HepG2 (cell line): ENCODE results near the gene MAPK10.

Source experiments
- EZH2 ChIP-seq: conservative IDR thresholded peaks from 2 replicates; pipeline ENCODE4 v1.6.1; 2012; ENCODE audit warnings: mild to moderate bottlenecking, low read depth, low read length, moderate library complexity
- HNF4A ChIP-seq: sonication (generic); formaldehyde crosslinking; IDR thresholded peaks from 2 replicates; pipeline ENCODE4 v1.4.0; 2020; ENCODE audit warnings: missing genetic modification reagents
- MAFF ChIP-seq: IDR thresholded peaks from 2 replicates; pipeline ENCODE4 v1.6.1; 2011; ENCODE audit warnings: low read depth, low read length, improper control_type of control experiment
- NFKBIZ ChIP-seq: IDR thresholded peaks from 2 replicates; pipeline ENCODE4 v1.6.1; 2018; ENCODE audit warnings: missing genetic modification reagents, missing compliant biosample characterization
- NR2C2 ChIP-seq: sonication (generic); formaldehyde crosslinking; IDR thresholded peaks from 2 replicates; pipeline ENCODE4 v1.4.0; 2020; ENCODE audit warnings: missing genetic modification reagents, mild to moderate bottlenecking, moderate library complexity, borderline replicate concordance
- POLR2A ChIP-seq, 2 experiments: IDR thresholded peaks; 2 replicates each; pipeline ENCODE4 v1.6.1; 2011; ENCODE audit warnings: low read depth in 2 of 2, low read length in 2 of 2, mild to moderate bottlenecking in 1 of 2, moderate library complexity in 1 of 2; ENCODE audit not compliant: insufficient read depth in 1 of 2
- SNRNP70 ChIP-seq: fragments of 200-400 bp; formaldehyde crosslinking; IDR thresholded peaks from 2 replicates; pipeline ENCODE4 v1.6.1; 2017; ENCODE audit warnings: mild to moderate bottlenecking, low read depth, low read length, moderate library complexity
- ZBTB2 ChIP-seq: sonication (generic); formaldehyde crosslinking; IDR thresholded peaks from 2 replicates; pipeline ENCODE4 v1.8.0; 2022; ENCODE audit warnings: low read depth, missing genetic modification reagents
- ZBTB33 ChIP-seq: sonication (generic); formaldehyde crosslinking; IDR thresholded peaks from 2 replicates; pipeline ENCODE4 v1.4.0; 2020; ENCODE audit warnings: missing genetic modification reagents
- ZNF747 ChIP-seq: sonication (generic); formaldehyde crosslinking; IDR thresholded peaks from 2 replicates; pipeline ENCODE4 v1.8.1; 2023; ENCODE audit warnings: missing genetic modification reagents, mild to moderate bottlenecking, borderline replicate concordance
- TF ChIP-seq, protein P1 (sequence below): IDR thresholded peaks from 2 replicates; pipeline ENCODE4 v1.6.1; 2016; ENCODE audit warnings: control low read depth
- TF ChIP-seq, protein P2 (sequence below): sonication (generic); formaldehyde crosslinking; IDR thresholded peaks from 2 replicates; pipeline ENCODE4 v1.5.0; 2020; ENCODE audit warnings: mild to moderate bottlenecking, missing genetic modification reagents, moderate library complexity
- TF ChIP-seq, protein P3 (sequence below): sonication (generic); formaldehyde crosslinking; IDR thresholded peaks from 2 replicates; pipeline ENCODE4 v1.4.0; 2020; ENCODE audit warnings: mild to moderate bottlenecking, missing genetic modification reagents

- TF ChIP-seq, protein P1, sequence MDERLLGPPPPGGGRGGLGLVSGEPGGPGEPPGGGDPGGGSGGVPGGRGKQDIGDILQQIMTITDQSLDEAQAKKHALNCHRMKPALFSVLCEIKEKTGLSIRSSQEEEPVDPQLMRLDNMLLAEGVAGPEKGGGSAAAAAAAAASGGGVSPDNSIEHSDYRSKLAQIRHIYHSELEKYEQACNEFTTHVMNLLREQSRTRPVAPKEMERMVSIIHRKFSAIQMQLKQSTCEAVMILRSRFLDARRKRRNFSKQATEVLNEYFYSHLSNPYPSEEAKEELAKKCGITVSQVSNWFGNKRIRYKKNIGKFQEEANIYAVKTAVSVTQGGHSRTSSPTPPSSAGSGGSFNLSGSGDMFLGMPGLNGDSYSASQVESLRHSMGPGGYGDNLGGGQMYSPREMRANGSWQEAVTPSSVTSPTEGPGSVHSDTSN (CRISPR knock-in tag) = no peak
- no peak for TF ChIP-seq EZH2
- TF ChIP-seq, protein P2, sequence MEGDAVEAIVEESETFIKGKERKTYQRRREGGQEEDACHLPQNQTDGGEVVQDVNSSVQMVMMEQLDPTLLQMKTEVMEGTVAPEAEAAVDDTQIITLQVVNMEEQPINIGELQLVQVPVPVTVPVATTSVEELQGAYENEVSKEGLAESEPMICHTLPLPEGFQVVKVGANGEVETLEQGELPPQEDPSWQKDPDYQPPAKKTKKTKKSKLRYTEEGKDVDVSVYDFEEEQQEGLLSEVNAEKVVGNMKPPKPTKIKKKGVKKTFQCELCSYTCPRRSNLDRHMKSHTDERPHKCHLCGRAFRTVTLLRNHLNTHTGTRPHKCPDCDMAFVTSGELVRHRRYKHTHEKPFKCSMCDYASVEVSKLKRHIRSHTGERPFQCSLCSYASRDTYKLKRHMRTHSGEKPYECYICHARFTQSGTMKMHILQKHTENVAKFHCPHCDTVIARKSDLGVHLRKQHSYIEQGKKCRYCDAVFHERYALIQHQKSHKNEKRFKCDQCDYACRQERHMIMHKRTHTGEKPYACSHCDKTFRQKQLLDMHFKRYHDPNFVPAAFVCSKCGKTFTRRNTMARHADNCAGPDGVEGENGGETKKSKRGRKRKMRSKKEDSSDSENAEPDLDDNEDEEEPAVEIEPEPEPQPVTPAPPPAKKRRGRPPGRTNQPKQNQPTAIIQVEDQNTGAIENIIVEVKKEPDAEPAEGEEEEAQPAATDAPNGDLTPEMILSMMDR (CRISPR knock-in tag) = peak; percentile 60
- no peak for TF ChIP-seq NFKBIZ (CRISPR knock-in tag)
- TF ChIP-seq NR2C2 (CRISPR knock-in tag) = no peak
- TF ChIP-seq POLR2A (IDR thresholded peaks at IDR 0.05; ENCODE audit: insufficient read depth in 1 of 2, low read depth in 2 of 2, low read length in 2 of 2) = no peak
- no peak for TF ChIP-seq SNRNP70
- TF ChIP-seq, protein P3, sequence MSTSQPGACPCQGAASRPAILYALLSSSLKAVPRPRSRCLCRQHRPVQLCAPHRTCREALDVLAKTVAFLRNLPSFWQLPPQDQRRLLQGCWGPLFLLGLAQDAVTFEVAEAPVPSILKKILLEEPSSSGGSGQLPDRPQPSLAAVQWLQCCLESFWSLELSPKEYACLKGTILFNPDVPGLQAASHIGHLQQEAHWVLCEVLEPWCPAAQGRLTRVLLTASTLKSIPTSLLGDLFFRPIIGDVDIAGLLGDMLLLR (CRISPR knock-in tag) = no peak
- TF ChIP-seq ZNF747 (CRISPR knock-in tag) = no peak
- TF ChIP-seq ZBTB2 (CRISPR knock-in tag) = no peak
- no peak for TF ChIP-seq ZBTB33 (CRISPR knock-in tag)
- no peak for TF ChIP-seq MAFF
- no peak for TF ChIP-seq HNF4A (CRISPR knock-in tag)
Observed at GRCh38 chr4:85968945-85969819, 390.7 kb downstream of the MAPK10 start.
